Left renal cortex interstitium (tissue), 4 donors: ENCODE data around the gene KCNQ5. TPM values are rescaled to one million over a fixed set of nuclear protein-coding genes. Genes with fewer than 3 reads are reported as not detected.
"Not testable (repeated sequence)": the region's sequence is repeated elsewhere in the genome, so short reads cannot be mapped to it uniquely, and the experiment has no call there.

Source experiments
- DNase-seq, 4 donors: peaks; one replicate each; pipeline ENCODE4 v3.0.0-alpha.2; 2013; ENCODE audit warnings: low read depth in 4 of 4, low spot score in 2 of 4, missing footprints in 1 of 4
- polyA plus RNA-seq, 4 donors: library from polyadenylated mRNA; unstranded; fragments of 120-200 nt; gene quantifications; one replicate each; pipeline ENCODE4 v1.2.1, GENCODE V29; 2013; ENCODE audit not compliant: insufficient read length in 4 of 4

Gene KCNQ5
- polyA plus RNA-seq, 4 donors: 0.14 to 0.59 (median 0.25) TPM

GRCh38 chr6:72978808-72979207 lies 356.9 kb downstream of the KCNQ5 start:
- not testable (repeated sequence) for DNase-seq

- DNase-seq: not testable (repeated sequence)
Observed at GRCh38 chr6:72984189-72984831, 362.4 kb downstream of the KCNQ5 start.

- DNase-seq: no peak
Observed at GRCh38 chr6:72984981-72985665, 363.3 kb downstream of the KCNQ5 start.

GRCh38 chr6:72987301-72987700 lies 365.4 kb downstream of the KCNQ5 start:
- DNase-seq: no peak

- no peak for DNase-seq
Observed at GRCh38 chr6:72999995-73000394, 378.1 kb downstream of the KCNQ5 start.

- DNase-seq: no peak
Observed at GRCh38 chr6:73000460-73000859, 378.6 kb downstream of the KCNQ5 start.

- no peak for DNase-seq
Observed at GRCh38 chr6:73002588-73002987, 380.7 kb downstream of the KCNQ5 start.

- DNase-seq: no peak
Observed at GRCh38 chr6:73003302-73003701, 381.4 kb downstream of the KCNQ5 start.

GRCh38 chr6:73004231-73004630 lies 382.4 kb downstream of the KCNQ5 start:
- DNase-seq: no peak

GRCh38 chr6:73004861-73005260 lies 383.0 kb downstream of the KCNQ5 start:
- DNase-seq: no peak

- DNase-seq: no peak
Observed at GRCh38 chr6:73006146-73006545, 384.3 kb downstream of the KCNQ5 start.

GRCh38 chr6:73011945-73012344 lies 390.1 kb downstream of the KCNQ5 start:
- no peak for DNase-seq

GRCh38 chr6:73017476-73017875 lies 395.6 kb downstream of the KCNQ5 start:
- DNase-seq: no peak

GRCh38 chr6:73024598-73024997 lies 402.7 kb downstream of the KCNQ5 start:
- DNase-seq: no peak

- no peak for DNase-seq
Observed at GRCh38 chr6:73027691-73028090, 405.8 kb downstream of the KCNQ5 start.

GRCh38 chr6:73028124-73028766 lies 406.4 kb downstream of the KCNQ5 start:
- DNase-seq: no peak

- DNase-seq: no peak
Observed at GRCh38 chr6:73028893-73029450, 407.1 kb downstream of the KCNQ5 start.

- no peak for DNase-seq
Observed at GRCh38 chr6:73030257-73030656, 408.4 kb downstream of the KCNQ5 start.

- DNase-seq: no peak
Observed at GRCh38 chr6:73030791-73031782, 409.2 kb downstream of the KCNQ5 start.

GRCh38 chr6:73032586-73032985 lies 410.7 kb downstream of the KCNQ5 start:
- no peak for DNase-seq
